ENCODE measurements around the gene FAS.

Gene FAS

GRCh38 chr10:88990384-88991160 lies at the start of gene FAS:
Gene FAS (plus strand): TSS chr10:88990798. CDS start chr10:88990877, 79 bp downstream.
- peak; percentile 16 to 73 for DNase-seq

DNA sequence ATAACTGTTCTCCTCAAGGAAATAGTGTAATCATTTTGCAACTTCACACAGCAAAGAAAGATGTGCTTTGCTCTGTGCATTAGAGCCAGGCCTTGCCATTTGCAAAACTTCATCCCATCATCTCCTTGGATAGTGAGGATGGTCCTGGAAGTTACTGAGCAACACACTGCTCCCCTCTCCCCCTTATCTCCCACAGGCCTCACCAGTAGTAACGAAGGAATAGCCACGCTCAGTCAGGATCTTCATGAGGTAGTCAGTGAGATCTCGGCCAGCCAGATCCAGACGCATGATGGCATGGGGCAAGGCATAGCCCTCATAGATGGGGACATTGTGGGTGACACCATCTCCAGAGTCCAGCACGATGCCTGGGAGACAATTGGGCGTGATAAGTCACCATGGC lies 49.6 kb upstream of the FAS start:
- no peak for DNase-seq

DNA sequence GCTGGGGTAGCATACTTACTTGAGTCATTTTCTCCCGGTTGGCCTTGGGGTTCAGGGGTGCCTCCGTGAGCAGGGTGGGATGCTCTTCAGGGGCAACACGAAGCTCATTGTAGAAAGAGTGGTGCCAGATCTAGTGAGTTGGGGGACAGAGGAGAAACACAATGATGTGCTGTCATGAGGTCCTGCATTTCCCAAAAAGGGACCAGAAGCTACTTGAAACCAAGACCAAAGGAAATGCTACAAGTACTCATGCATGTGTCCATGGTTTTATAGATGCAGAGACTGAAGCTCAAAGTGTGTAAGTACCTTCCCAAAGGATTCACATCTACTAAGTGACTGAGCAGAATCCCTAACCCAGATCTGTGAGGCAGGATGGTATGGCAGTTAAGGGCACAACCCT lies 46.8 kb upstream of the FAS start:
- no peak for DNase-seq

GRCh38 chr10:88944813-88945212 lies 45.8 kb upstream of the FAS start:
- DNase-seq, result no peak

GRCh38 chr10:88946200-88946599 lies 44.4 kb upstream of the FAS start:
- no peak for DNase-seq

GRCh38 chr10:88946965-88947590 lies 43.5 kb upstream of the FAS start:
- no peak for DNase-seq

DNA sequence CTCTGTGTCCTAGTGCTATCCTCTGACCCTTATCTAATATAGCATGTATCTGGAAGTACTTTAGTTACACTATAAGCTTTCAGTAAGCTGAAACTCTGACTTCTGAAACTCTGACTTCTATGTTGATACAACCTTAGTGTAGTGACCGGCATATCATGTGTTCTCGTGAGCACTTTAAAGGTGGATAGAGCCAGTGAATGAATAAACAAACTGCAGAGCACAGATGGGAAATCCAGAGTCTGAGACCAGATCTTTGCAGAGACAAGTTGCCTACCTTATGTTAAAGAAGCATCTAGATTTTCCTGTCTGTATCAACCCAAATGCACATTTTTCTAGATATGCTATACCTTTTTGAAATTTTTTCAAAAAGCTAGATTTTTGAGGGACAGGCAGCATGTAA lies 41.5 kb upstream of the FAS start:
- DNase-seq, result no peak

DNA sequence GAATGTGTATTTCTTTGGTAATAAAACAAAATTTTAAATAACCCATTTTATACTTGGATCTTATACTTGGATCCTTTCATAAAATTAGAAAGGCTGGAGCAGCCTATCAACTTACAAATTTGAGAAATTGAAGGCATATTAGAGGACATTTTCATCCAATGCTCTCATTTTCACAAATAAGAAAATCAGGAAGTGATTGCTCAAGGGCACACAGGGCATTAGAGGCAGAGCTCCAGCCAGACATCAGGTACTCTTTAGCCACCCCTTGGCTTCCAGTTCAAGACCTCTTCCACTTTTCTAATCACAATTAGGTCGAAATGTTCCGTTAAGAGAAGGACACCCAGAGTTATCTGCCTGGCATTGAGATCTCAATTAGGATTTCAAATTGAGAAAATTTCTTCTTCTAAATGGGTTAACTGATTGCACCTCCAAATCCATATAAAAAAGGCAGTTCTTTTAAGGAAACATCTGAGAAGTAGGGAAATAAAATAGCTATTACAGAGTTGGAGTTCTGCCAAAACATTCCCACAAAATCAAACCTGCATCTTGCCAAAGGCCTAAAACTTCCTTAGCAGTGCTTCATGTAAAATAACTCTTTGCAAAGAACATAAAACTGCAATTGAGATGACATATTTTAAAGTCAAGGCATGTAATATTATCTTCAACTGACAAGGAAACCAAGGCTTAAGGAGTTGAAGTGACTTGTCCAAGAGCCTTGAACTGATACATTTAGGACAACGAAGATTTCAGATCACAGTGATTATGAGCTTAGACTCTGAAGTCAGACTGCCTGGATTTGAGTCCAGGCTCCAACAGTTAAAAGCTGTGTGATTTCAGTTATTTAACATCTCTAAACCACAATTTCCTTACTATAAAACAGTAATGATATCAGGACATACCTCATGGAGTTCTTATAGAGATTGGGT lies 40.4 kb upstream of the FAS start:
- no peak for DNase-seq

DNA sequence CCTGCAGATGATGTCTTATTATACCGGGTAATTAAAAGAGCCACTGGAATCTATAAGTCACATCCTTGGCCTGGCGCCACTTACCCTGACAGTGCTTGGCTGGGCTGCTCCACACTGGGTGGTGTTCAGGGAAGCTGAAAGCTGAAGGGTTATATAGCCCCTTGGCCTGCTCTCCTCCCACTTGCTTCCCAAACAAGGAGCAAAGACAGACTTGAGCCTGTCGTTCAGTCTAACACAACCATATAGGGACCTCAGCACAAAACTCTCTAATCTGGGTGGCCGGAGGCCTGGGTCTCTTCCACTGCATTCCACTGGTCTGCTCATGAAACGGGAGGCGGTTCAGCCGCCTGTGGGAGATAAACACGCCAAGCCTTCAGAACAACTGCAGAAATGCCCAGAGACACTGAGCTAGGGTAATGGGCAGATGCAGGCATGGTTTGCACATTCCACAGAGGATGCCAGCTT lies 37.9 kb upstream of the FAS start, which contains the start of gene ACTA2:
Gene ACTA2, minus strand, starts transcription at position 127 of the 465 bp plus-strand sequence. CDS start 3,843 bp downstream, outside the sequence.
- DNase-seq, result no peak

DNA sequence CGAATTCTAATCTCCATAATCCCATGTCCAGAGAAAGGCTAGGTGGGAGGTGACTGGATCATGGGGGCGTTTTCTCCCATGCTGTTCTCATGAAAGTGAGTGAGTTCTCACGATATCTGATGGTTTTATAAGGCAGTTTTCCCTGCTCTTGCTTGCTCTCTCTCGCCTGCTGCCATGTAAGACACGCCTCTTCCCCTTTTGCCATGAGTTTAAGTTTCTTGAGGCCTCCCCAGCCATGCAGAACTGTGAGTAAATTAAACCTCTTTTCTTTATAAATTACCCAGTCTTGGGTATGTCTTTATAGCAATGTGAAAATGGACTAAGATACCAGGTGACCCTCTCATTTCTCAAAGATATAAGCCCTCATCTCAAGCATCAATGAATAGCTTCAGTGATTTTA lies 36.9 kb upstream of the FAS start:
- no peak for DNase-seq

DNA sequence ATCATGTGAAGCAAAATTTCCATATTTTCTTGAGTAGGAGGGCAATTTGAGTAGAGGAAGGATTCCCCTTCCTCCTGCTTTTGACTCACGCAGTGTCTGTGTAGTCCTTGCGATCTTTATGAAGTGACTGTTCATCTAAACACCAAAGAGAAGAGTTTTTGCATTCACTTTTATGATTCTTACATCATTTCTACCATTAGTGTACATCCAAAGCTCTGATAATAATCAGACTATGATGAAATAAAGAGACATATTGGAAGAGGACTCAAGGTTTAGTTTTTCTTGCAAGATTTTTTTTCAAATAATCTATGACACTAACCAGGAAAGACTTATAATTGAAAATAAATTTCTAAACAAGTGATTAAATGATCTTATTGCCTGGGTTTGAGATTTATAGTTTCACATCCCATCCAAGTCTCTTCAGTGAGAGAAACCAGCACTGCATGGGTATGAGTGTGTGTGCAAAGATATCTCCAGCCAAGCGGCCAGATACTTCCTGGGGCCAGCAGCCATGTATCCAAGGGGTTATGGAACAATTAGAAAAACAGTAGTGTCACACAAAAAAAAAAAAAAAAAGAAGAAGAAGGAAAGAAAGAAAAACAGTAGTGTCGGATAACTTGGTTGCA lies 36.0 kb upstream of the FAS start:
- no peak for DNase-seq

DNA sequence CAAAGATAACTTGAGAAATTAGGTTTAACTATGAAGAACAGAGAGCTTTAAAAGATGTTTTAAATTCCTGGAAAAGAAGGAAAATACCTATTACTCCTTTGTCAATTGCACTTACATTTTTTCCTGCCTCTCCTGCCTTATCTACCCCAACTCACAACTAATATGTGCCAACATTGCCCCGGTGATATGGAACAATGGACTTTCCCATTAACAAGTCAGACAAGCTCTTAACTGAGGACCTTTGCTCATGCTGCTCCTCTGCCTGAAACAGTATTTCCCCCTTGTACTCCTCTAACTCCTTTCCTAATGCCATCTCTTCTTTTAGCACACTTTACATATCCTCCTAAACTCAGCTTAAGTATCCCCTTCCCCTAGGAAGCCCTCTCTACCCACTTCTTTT lies 33.2 kb upstream of the FAS start:
- DNase-seq, result no peak

GRCh38 chr10:88958721-88959120 lies 31.9 kb upstream of the FAS start:
- DNase-seq, result no peak

DNA sequence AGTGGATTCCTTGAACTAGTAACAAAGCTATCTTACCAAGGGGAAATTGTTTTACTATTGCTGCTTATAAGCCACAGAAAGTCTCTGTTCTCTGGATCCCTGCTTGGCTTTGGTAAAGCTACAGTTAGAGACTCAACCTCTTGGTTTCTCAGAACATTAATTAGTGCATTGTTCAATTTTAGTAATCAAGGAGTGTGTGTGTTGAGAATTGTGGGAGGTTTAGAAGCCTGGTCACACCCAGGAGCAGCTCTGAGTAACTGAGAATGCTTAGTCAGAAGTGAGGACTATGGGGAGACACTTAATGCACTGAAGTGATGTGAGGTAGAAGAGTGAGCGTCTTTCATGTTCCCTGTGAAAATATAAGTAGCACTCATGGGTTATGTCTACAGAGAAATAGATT lies 29.8 kb upstream of the FAS start:
- no peak for DNase-seq

DNA sequence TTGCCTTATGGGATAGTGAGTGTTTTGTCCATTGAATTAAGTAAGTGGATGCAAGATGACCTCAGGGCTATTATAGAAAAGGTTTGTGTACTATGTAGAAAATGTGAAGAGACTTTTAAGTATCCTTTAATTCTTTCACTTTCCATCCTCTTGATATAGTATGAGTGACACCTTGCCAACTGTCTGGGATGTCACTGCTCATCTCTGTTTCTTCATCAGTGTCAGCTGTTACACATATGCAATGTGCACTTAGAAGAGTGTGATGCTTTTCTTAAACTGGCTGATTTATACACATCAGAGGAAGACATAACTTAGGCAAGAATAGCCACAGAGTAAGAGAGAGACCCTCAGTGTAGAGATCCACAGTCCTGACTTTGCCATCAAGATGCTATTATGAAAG lies 29.3 kb upstream of the FAS start:
- DNase-seq, result no peak

DNA sequence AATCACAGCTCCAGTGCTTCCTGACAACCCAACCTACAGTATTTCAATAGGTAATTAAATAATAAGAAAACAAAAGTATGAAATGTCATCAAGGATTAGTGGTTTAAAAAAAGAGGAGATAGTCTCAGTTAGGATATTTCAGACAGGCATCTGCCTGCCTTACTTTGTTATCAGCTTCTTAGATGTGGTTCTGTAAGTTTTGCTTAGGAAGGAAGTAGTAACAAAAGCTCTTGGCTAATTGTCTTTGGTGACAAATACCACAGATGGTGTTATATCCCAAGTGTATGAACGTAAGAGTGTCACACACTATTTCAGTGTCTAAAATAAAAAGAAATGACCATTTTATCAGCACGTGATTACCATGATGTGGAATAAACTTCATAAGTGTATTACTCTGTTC lies 28.3 kb upstream of the FAS start:
- DNase-seq, result no peak

- DNase-seq, result no peak
Measured at GRCh38 chr10:88963318-88963717, 27.3 kb upstream of the FAS start.

DNA sequence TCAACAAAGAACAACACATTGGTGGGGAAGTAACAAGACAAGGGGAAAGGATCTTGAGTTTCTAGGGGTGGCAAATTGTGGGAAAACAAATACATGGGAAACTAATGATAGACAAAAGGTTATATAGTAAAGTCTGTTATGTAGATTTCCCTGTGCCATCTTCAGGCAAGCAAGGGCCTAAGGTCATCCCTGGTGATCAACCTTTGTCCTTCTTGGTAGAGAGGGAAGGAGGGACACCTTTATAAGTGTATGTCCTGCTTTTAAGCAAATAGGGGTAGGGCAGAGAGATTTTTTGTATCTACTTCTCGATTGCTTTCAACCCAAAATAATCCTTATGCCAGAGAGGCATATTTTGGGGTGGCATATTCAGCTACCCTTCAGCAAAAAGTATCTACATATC lies 26.2 kb upstream of the FAS start:
- DNase-seq, result no peak

DNA sequence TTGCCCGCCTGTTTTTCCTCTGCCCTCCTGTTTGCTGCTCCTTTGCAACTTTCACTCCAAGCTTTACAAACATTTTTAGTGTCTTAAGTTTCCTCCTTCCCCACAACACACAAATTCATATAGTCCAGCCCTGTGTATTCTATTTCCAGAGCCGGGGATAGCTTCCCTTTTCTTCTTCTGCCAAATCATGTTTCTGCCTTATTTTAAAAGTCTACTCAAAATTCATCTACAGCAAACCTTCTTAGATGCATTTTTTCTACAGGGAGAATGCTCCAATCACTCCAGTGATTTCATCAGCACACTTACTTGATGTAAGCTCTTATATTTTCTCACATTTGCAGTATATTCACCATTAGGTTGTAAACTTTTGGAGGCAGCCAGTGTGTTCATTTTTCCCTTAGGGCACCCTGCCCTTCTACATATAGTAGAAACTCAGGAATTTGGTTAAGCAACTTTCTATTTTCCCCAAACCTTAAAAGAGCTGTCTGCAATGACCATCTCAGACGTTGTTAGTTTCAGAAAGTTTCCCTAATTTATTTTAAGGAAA lies 25.7 kb upstream of the FAS start:
- no peak for DNase-seq

DNA sequence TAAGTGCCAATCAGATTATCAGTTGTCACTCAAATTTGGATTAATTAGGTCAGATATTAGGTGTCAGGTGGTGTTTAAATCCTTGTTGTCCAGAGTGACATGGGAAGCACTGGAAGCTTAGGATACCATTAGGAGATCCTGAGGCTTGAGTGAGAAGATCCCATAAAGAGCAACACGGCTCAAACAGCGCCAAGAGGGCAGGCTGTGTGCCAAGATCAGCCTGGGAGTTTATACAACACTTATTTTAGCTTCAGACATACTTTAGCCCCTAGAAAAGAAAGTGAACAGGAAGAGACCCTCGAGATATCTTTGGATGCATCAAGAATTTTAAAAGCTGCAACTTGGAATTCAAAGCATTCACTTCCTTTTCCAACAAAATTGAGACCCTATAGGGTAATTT lies 23.8 kb upstream of the FAS start:
- DNase-seq, result no peak

DNA sequence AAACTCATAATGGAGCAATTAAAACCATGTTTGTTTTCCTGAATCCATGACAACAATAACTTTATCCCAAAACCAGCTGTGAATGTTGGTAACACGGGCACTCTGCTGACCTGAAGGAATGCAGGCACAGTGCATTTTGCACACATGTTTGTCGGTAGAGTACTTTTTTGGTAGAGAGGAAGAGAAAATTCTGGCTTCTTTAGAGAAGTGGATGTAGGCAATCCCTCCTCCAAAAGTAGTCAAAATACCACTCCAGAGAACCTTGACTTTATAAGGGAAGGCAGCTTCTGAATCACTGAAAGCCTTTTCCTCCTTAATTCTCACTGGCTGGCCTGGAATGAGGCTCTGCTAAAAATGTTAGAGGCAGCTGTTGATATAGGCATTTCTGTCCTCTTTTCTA lies 22.2 kb upstream of the FAS start:
- no peak for DNase-seq

GRCh38 chr10:88971221-88972061 lies 19.2 kb upstream of the FAS start:
- no peak for DNase-seq

All from NCI-H526 (cell line).